NCI-H1417 treated with DMSO at 0.1 percent for 48 hours (cell line): ENCODE data around the gene AGFG2.
"Not testable (repeated sequence)": the region's sequence is repeated elsewhere in the genome, so short reads cannot be mapped to it uniquely, and the experiment has no call there.

Source experiments
- DNase-seq: peaks from one replicate; lab custom pipeline; 2025; lab: John Stamatoyannopoulos, UW

AGFG2 gene

GRCh38 chr7:100552532-100552931 is 13.5 kb downstream of the AGFG2 start:
- no peak for DNase-seq

- no peak for DNase-seq
Observed at GRCh38 chr7:100553032-100553431, 14.0 kb downstream of the AGFG2 start.

DNA sequence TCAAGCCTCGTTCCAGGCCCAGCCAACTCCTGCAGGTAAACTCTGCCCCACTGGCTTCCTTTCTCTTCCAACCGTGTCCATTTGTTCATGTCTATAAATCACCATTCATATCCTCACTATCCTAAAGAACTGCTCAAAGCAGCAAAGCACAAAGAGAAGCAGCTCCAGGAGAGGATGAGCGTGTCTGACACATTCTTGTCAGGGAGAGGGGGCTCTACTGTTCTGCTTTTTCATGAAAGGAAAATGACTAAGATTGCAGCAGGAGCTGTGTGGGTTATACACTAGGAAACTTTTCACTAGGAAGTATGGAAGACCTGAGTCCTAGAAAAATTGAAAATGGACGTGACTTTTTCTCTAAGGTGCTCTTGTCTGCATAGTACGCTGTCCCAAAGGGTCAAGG is 16.7 kb downstream of the AGFG2 start:
- no peak for DNase-seq

DNA sequence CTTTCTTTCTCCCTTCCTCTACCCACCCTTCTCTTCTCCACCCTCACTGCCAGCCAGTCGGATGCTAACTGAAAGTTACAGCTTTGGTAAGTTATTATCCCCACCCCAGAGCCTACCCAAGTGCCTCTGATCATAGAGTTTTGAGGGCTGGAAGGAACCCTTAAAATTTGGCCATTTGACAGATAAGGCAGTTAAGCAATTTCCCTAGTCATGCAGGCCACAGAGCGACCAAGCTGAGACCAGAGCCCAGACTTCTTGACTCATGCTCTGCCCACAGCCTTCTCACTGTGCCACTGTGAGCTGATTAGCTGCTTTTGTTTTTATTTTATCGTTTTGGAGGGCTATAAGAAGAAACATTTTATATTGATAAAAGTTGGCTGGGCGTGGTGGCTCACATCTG is 17.5 kb downstream of the AGFG2 start:
- no peak for DNase-seq

- no peak for DNase-seq
Observed at GRCh38 chr7:100559127-100559526, 20.1 kb downstream of the AGFG2 start.

- no peak for DNase-seq
Observed at GRCh38 chr7:100561491-100562194, 22.6 kb downstream of the AGFG2 start.

- DNase-seq = no peak
Observed at GRCh38 chr7:100562195-100563099, 23.4 kb downstream of the AGFG2 start.

DNA sequence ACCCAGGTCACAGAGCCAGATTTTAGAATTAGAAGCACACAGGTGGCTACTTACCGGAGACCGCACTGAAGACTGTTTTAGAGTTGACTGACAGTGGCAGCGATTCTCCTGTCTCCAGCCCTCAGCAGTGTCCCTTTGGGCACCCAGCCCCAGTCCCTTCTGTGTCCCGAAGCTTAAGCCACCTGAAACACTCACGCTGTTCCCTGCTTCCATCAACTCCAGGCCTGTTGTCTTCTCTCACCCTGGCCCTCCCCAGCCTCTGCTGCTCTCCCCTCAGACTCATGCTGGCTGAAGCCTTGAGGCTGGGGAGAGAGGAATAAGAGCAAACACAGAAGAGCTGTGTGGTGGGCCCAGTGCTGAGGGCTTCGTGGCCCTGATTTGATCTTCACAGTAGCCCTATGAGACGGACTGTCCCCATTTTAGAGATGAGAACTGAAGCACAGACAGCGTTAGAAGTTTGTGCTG is 24.1 kb downstream of the AGFG2 start:
- DNase-seq = no peak

DNA sequence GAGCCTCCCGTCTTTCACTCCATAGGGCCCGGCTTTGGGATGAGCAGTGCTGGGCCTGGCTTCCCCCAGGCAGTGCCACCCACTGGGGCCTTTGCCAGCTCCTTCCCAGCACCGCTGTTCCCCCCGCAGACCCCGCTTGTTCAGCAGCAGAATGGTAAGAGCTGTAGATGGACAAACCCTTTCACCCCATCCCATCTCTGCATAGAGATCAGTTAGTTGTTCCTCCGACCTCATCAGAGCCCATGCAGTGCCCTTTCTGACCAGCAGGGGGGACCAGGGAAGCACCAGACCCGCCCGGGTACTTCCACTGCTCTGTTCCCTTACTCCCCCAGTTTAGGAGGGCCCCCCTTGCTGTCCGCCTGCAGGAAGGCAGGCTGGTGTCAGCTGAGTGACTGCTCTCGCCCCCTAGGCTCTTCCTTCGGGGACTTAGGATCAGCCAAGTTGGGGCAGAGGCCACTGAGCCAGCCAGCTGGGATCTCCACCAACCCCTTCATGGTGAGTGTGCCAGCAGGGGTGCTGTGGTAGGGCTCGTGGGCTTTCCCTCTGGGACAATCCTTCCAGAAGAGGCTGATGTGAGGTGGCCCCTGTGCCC is 24.9 kb downstream of the AGFG2 start:
- DNase-seq = no peak

GRCh38 chr7:100564405-100564804 is 25.4 kb downstream of the AGFG2 start:
- DNase-seq = not testable (repeated sequence)

DNA sequence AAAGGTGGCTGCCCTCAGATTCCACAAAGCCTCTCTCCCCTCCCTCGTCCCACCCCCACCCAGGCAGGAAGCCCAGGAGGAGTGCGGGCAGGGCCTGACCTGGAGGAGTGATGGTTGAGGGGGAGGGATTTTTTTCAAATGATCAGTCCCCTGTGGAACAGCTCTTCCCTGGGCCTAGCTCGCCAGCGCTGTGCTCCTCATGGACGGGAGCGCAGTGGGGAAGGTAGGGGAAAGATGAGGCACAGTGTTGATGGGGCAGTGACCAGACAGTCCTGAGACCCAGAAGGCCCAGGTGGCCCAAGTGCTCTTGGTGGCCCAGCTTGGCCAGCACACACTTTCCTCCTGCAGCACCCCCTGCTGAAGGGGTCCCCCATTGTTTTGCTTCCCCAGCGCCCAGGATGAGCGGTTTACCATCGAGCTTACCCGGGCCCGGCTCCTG is 26.1 kb downstream of the AGFG2 start:
- DNase-seq = no peak

DNA sequence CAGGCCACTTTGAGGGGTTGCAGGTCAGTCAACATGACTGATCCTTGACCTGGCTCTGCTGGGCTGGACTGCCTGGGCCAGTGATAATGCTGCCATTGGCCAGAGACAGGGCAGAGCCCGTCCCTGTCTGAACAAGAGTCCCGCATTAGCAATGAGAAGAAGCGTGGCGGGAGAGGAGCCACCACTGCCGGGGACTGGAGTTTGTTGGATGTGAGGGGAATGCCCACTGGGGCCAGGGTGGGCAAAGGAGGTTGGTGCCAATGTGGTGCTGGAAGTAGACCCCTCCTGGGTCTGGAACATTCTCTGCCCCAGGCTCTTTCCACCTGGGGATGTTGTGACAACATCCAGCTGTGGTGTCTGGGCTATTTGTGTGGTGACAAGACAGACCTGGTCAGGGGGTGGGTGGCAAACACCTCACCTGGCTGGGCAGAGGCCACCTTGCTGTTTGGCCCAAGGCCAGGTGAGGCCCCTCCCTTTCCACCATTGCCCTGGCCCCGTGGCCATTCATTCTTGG is 27.1 kb downstream of the AGFG2 start:
- no peak for DNase-seq

GRCh38 chr7:100567031-100567730 is 28.2 kb downstream of the AGFG2 start:
- DNase-seq = no peak

- DNase-seq = no peak
Observed at GRCh38 chr7:100567751-100568175, 28.8 kb downstream of the AGFG2 start.

- no peak for DNase-seq
Observed at GRCh38 chr7:100568176-100568895, 29.3 kb downstream of the AGFG2 start.

DNA sequence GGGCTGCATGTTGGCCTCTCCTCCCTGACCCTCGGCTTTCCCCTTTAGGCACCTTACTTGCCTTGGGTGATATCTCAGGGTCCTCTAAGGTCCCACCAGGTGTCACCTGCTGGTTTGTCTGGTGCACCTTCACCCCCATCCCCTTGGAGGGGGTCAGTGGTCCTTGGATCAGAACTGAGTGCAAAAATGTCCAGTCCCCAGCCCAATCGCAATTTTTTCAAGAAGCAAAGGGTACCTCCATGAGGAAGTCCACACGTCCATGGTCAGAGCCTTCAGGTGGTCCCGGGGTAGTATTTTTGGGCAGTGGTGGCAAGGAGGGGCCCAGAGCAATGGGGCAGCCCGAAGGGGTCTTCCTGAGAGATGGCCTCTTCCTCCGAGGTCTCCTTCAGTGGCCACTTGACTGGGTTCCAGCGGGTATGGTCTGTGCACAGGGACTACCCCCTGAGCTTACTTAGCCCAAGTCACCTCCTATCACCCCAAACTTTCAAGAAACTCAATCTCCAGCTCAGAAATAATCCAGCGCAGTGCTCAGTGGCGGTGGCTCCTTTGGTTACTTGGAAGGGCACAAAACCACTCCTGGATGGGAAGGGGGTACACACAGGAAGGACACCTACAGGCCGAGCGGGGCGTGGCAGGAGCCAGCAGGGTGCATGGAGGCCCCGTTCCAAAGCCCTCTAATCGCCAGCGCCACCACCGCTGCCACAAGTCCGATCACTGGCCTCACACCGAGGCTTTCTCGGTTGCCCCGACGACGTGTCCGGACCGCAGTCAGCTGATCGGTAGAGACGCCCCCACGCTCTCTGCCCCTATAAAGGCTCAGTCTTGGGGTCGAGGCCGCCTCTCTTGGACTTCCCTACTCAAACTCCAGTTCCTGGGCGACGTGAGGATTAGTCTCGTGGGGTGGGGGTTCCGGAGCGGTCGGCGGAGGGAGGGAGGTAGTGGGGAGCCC is 30.2 kb downstream of the AGFG2 start:
- DNase-seq = no peak

GRCh38 chr7:100570954-100571828 is 32.2 kb downstream of the AGFG2 start:
- no peak for DNase-seq

DNA sequence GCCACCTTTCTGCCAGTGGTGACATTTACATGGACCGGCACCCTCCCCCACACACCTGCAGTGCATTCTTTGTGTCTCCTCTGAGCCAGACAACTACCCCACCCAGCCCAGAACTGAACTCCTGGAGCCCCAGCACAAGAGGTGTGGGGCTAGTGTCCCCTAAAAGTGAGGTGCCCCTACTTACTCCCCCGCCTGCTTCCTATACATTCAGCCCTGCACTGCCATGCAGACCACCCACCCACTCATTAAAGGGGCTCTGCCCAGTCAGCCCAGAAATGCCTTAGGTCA is 32.8 kb downstream of the AGFG2 start:
- no peak for DNase-seq

DNA sequence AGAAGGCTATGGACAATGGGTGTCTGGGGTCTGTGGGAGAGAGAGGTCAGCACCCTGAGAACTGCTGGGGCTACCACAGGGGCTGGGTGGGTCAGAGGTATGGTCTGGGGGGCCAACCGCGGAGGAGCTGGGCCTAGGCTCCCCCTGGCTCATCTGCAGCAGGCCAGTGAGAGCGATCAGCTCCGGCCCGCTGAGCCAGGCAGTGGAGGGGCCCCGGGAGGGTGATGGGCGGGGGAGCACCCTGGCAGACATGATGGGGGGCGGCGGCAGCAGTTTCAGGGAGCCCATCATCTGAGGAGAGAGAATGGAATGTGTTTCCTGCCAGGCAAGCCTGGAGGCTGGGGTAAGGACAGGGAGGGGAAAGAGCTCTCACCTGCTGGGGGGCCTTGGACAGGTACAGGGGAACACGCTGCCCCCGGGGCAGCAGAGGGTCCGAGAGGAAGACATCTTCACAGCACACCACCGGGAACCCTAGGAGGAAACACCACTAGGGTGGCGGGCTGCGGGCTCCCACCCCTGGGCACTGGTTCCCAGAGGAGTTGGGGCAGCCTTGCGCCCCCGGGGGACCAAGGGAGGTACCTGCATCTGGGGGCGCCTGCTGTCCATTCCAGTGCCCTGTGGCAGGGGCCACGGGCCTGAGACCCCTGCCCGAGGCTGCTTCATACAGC is 33.4 kb downstream of the AGFG2 start:
- no peak for DNase-seq
